ENCODE measurements around the gene AGT. TPM values are rescaled to one million over a fixed set of nuclear protein-coding genes. Genes with fewer than 3 reads are reported as not detected.
"Not testable (repeated sequence)": the region's sequence is repeated elsewhere in the genome, so short reads cannot be mapped to it uniquely, and the experiment has no call there.

AGT gene
- total RNA-seq, 2 donors from 2014 or later, result not detected

DNA sequence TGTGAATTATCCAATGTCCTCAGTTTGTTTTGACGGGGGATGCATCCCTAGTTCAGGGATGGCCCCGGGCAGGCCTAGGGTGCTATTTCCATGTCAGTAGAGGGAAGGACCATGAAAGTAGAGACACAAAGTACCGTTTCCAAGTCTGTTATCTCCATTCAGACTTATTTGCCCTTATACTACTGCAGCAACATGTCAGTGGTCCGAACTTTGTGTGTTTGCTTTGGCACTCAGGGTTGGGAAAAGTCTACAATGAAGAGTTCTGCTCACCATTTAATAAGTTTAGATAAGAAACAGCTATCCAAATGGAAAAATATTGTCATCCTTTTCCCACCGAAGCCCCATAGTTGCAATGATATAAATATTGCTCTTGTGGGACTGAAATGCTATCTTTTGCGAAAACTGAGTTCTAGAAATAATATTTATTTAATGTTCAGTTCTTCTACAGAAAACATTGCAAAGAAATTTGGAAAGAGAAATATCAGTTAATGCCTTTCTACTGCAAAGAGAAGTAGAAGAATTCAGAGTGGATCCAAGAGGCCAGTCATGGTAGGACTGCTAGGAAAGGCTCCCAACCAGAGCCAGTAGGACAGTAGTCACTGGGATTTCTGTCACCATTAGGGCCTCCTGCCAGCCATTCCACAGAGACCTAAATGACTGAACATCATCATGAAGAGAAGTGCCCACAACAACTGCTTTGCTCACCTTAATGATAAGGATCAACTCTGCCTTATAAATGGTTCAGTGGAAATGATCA lies 11.5 kb upstream of the AGT start:
- no peak overlapping the region for H3K4me3 Mint-ChIP-seq
- H3K36me3 Mint-ChIP-seq (ENCODE audit: low read depth), result no peaks in the 10 kb centered on the region
- no peaks in the 10 kb centered on the region for H3K9me3 Mint-ChIP-seq
- H3K27ac Mint-ChIP-seq, result no peak overlapping the region
- H3K27me3 Mint-ChIP-seq, result peaks cover 11% of the 10 kb centered on the region
- H3K4me1 Mint-ChIP-seq, result no peaks in the 10 kb centered on the region
- ATAC-seq (replicated peaks), result no peak

DNA sequence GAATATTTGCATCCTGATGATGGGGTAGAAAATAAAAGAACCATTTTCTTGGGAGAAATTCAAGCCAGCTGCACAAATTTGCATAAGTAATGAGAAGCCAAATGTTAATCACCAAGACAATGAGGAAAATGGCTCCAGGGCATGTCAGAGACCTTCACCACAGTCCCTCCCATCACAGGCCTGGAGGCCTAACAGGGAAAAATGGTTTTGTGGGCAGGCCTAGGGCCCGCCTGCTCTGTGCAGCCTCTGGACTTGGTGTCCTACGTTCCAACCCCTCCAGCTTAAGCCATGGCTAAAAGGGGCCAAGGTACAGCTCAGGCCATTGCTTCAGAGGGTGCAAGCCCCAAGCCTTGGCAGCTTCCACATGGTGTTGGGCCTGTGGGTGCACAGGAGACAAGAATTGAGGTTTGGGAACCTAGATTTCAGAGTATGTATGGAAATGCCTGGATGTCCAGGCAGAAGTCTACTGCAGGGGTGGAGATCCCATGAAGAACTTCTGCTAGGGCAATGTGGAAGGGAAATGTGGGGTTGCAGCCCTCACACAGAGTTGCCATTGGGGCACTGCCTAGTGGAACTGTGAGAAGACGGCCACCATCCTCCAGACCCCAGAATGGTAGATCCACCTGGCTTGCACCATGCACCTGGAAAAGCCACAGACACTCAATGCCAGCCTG lies 8.1 kb upstream of the AGT start:
- not testable (repeated sequence) for H3K36me3 Mint-ChIP-seq (ENCODE audit: low read depth); H3K9me3 Mint-ChIP-seq; H3K4me3 Mint-ChIP-seq; ATAC-seq (replicated peaks); H3K27ac Mint-ChIP-seq; H3K4me1 Mint-ChIP-seq
- H3K27me3 Mint-ChIP-seq, result peaks cover 12% of the 10 kb centered on the region

GRCh38 chr1:230717251-230717650 lies 3.3 kb upstream of the AGT start:
- Mint-ChIP-seq H3K4me3 (no peak overlapping the region), H3K9me3 (peaks cover 8% of the 10 kb centered on the region), H3K27ac (no peak overlapping the region), H3K36me3 (ENCODE audit: low read depth) (no peaks in the 10 kb centered on the region), H3K27me3 (peaks cover 21% of the 10 kb centered on the region), H3K4me1 (no peaks in the 10 kb centered on the region)
- no peak for ATAC-seq (replicated peaks)

- H3K4me1 Mint-ChIP-seq; H3K27ac Mint-ChIP-seq; ATAC-seq (replicated peaks); H3K36me3 Mint-ChIP-seq (ENCODE audit: low read depth); H3K9me3 Mint-ChIP-seq; H3K4me3 Mint-ChIP-seq: not testable (repeated sequence)
- peaks cover 21% of the 10 kb centered on the region for H3K27me3 Mint-ChIP-seq
These were observed 2.5 kb upstream of the AGT start for GRCh38 chr1:230716453-230716852.

DNA sequence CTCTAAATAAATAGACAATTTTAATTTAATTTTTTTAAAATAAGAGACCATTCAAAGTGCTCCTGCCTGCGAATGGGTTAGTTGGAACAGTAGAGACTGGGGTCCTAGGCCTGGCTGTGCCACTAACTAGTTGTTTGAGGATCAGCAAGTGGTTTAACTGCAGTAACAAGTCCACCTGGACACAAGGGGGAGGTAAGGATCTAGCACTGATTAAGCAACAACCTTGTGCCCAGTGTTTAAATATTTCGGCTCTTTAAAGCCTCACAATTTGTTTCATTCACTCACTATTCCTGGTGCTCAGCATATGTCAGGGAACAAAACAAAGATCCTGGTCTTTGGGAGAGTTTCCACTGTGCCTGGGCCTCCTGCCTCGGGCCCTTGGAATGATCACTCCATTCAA lies 1.6 kb upstream of the AGT start:
- H3K4me3 Mint-ChIP-seq, result no peak overlapping the region
- ATAC-seq (replicated peaks), result no peak
- no peaks in the 10 kb centered on the region for H3K4me1 Mint-ChIP-seq
- H3K27me3 Mint-ChIP-seq, result peaks cover 18% of the 10 kb centered on the region
- H3K9me3 Mint-ChIP-seq, result peaks cover 8% of the 10 kb centered on the region
- H3K27ac Mint-ChIP-seq, result no peak overlapping the region
- no peaks in the 10 kb centered on the region for H3K36me3 Mint-ChIP-seq (ENCODE audit: low read depth)

DNA sequence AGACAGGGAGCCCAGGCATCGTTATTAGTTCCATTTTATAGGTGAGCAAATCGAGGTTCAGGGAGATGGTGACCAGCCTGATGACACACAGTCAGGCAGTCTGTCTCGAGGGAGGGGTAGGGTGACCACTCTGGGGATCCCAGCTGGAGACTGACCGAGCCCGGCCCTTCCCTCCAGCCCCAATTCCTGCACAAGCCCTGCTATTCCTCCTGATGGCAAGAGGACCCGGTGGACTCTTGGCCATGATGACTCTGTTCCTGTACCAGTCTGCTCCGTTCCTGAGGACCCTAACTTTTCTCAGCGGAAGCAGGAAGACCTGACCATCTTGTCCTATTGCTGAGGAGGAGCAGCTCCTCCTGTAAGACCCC lies 391 bp downstream of the AGT start:
- no peak overlapping the region for H3K27ac Mint-ChIP-seq
- no peak for ATAC-seq (replicated peaks)
- no peaks in the 10 kb centered on the region for H3K36me3 Mint-ChIP-seq (ENCODE audit: low read depth)
- H3K9me3 Mint-ChIP-seq, result peaks cover 8% of the 10 kb centered on the region
- no peak overlapping the region for H3K4me3 Mint-ChIP-seq
- no peaks in the 10 kb centered on the region for H3K4me1 Mint-ChIP-seq
- H3K27me3 Mint-ChIP-seq, result peaks cover 16% of the 10 kb centered on the region

- no peak overlapping the region for H3K27ac Mint-ChIP-seq
- peaks cover 13% of the 10 kb centered on the region for H3K27me3 Mint-ChIP-seq
- ATAC-seq (replicated peaks), result no peak
- H3K9me3 Mint-ChIP-seq, result peaks cover 8% of the 10 kb centered on the region
- no peak overlapping the region for H3K4me3 Mint-ChIP-seq
- H3K4me1 Mint-ChIP-seq, result no peaks in the 10 kb centered on the region
- H3K36me3 Mint-ChIP-seq (ENCODE audit: low read depth), result no peaks in the 10 kb centered on the region
These were observed 784 bp downstream of the AGT start for GRCh38 chr1:230713138-230713537.

DNA sequence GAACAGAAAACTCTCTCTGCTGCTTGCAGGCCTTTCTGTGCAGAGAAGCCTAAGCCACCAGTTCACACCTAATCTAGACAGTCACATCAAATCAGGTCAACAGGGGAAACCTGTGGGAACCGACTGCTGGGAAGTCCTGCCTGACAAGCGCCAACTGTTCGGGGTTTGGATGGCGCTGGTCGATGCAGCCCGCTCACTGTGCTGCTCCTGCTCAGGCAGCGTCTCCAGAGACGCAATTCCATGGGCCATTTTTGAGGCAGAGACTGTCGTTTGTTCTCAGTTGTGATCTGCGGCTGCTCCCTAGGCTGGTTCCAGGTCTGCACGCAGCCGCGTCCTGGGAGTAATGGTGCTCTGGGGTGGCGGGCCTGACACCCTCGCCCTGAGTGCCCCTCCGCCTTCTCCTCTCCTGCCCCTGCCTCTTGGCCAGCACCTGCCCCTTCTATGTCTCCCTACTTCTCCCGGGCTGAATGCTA lies 1.4 kb downstream of the AGT start:
- ATAC-seq (replicated peaks), result no peak
- Mint-ChIP-seq H3K27ac (no peak overlapping the region), H3K4me1 (peaks cover 4% of the 10 kb centered on the region), H3K36me3 (ENCODE audit: low read depth) (no peaks in the 10 kb centered on the region), H3K9me3 (peaks cover 8% of the 10 kb centered on the region), H3K27me3 (peaks cover 15% of the 10 kb centered on the region), H3K4me3 (no peak overlapping the region)

GRCh38 chr1:230711245-230711644 lies 2.7 kb downstream of the AGT start:
- Mint-ChIP-seq H3K9me3 (peaks cover 4% of the 10 kb centered on the region), H3K27ac (no peak overlapping the region), H3K36me3 (ENCODE audit: low read depth) (no peaks in the 10 kb centered on the region), H3K4me3 (no peak overlapping the region), H3K4me1 (peaks cover 5% of the 10 kb centered on the region), H3K27me3 (peaks cover 11% of the 10 kb centered on the region)
- ATAC-seq (replicated peaks), result no peak

- peaks cover 11% of the 10 kb centered on the region for H3K27me3 Mint-ChIP-seq
- ATAC-seq (replicated peaks), result no peak
- H3K9me3 Mint-ChIP-seq, result peaks cover under 1% of the 10 kb centered on the region
- no peak overlapping the region for H3K4me3 Mint-ChIP-seq
- H3K27ac Mint-ChIP-seq, result no peak overlapping the region
- no peaks in the 10 kb centered on the region for H3K36me3 Mint-ChIP-seq (ENCODE audit: low read depth)
- peaks cover 5% of the 10 kb centered on the region for H3K4me1 Mint-ChIP-seq
These were observed 3.4 kb downstream of the AGT start for GRCh38 chr1:230710543-230710904.

GRCh38 chr1:230709619-230710542 lies 4.0 kb downstream of the AGT start:
- Mint-ChIP-seq H3K27me3 (peaks cover 11% of the 10 kb centered on the region), H3K27ac (no peak overlapping the region), H3K4me1 (peaks cover 5% of the 10 kb centered on the region), H3K36me3 (ENCODE audit: low read depth) (no peaks in the 10 kb centered on the region), H3K9me3 (no peaks in the 10 kb centered on the region), H3K4me3 (no peak overlapping the region)
- ATAC-seq (replicated peaks), result no peak

- H3K4me3 Mint-ChIP-seq, result no peak overlapping the region
- no peaks in the 10 kb centered on the region for H3K9me3 Mint-ChIP-seq
- H3K27me3 Mint-ChIP-seq, result peaks cover 8% of the 10 kb centered on the region
- H3K36me3 Mint-ChIP-seq (ENCODE audit: low read depth), result no peaks in the 10 kb centered on the region
- H3K27ac Mint-ChIP-seq, result no peak overlapping the region
- ATAC-seq (replicated peaks), result no peak
- peaks cover 5% of the 10 kb centered on the region for H3K4me1 Mint-ChIP-seq
These were observed 5.0 kb downstream of the AGT start for GRCh38 chr1:230708631-230709580.

DNA sequence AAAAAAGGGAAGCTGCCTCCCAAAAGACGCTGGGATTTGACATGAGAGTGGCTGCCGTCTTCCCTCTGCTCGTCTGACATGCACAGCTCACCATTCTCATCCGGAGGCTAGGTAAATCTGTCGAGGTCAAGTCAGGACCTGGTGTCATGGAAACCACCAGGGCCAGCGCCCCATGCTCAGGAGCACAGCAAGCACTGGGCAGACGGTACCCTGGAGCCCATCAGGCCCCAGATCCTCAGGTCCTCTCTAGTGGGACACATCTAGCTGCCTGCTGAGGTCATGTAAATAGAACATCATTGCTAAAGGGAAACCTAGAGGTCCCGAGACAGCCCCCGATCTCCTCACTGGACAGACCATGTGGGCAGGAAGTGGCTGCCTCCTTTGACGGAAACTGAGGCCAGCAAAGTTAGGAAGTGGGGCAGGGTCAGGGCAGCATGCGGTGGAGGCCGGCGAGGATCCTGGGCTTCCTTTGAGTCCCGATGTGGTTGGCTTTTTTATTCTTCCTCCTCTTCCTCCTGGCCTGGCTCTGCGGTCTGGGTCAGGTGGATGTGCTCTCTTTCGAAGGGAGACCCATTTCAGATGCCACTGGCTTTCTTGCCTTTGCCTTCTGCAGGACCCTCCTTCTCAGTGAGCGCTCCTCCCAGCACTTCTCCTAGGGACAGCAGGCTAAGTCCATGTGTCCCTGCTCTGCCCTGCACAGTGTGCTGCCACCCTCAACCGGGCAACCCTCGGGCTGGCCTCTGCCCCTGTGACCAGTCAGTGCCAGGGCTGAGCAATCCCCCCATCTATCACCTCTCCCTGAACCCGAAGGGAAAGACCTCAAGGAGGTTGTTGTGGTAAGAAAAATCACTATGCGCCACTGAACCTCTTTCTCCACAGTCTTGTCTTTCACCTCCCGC lies 5.9 kb downstream of the AGT start:
- Mint-ChIP-seq H3K27me3 (peaks cover 6% of the 10 kb centered on the region), H3K9me3 (no peaks in the 10 kb centered on the region), H3K36me3 (ENCODE audit: low read depth) (no peaks in the 10 kb centered on the region), H3K27ac (no peak overlapping the region), H3K4me3 (no peak overlapping the region), H3K4me1 (peaks cover 5% of the 10 kb centered on the region)
- ATAC-seq (replicated peaks), result no peak
